ENCODE data around the gene DEFB116. TPM values are rescaled to one million over a fixed set of nuclear protein-coding genes. Genes with fewer than 3 reads are reported as not detected.

DEFB116 gene
- total and polyA plus RNA-seq, 2 donors (not counting 1 experiment from before 2014, with no cell fraction given), result not detected

DNA sequence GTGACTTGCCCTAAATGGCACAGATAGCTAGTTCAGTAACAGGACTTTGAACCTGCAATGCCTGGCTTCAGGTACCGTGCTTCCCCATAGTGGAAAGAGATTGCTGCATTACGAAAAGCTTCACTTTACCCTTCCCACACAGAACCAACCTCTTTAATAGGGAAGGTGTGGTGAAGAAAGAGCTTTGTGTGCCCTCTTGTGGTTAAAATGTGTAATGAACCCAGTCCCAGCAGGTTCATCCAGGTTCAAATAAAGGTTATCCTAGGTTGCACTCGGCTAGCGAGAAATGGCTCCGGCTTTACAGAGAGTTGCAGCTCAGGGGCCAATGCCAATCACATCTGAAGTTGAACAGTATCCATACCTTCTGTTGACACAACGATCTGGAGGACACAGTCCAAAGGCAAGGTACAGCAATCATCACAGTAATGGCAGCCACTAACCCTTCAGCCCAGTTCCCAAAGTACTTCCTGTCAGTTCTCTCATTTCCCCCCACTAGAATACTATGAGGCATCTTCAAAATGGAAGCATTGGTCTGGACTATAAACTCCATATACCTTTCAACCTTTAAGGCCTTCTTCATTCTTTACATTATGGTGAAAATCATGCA lies 48.0 kb downstream of the DEFB116 start:
- H3K27ac Mint-ChIP-seq, result no peak overlapping the region
- peaks cover under 1% of the 10 kb centered on the region for H3K9me3 Mint-ChIP-seq (ENCODE audit: insufficient read depth)
- H3K4me2 ChIP-seq (replicated peaks; ENCODE audit: low read depth, low read length, poor library complexity, severe bottlenecking), result no peak overlapping the region
- no peaks in the 10 kb centered on the region for H3K4me1 ChIP-seq (ENCODE audit: control insufficient read depth in 2 of 2, insufficient read depth in 2 of 2, low read length in 2 of 2)
- 68% methylated on average over 4 of the region's 6 CpGs for WGBS (ENCODE audit: insufficient coverage)
- no peak overlapping the region for H3K27ac ChIP-seq (ENCODE audit: low read length in 2 of 2)
- H4K20me1 ChIP-seq (ENCODE audit: control insufficient read depth, insufficient read depth, low read length, poor library complexity, severe bottlenecking), result no peaks in the 10 kb centered on the region
- no peak overlapping the region for H3K9ac ChIP-seq (ENCODE audit: low read length)
- intact Hi-C loops (cut with micrococcal nuclease), result no loop called here
- H3K27me3 Mint-ChIP-seq, result no peaks in the 10 kb centered on the region
- CTCF ChIA-PET, result no interaction called here
- POLR2A ChIA-PET, result no interaction called here
- ATAC-seq (ENCODE audit: low read depth) (no peak), DNase-seq (no peak)
- no peak overlapping the region for H2AFZ ChIP-seq (ENCODE audit: insufficient read depth, low read depth, low read length, poor library complexity, severe bottlenecking)
- no peaks in the 10 kb centered on the region for H3K4me1 Mint-ChIP-seq
- H3K9me3 ChIP-seq (ENCODE audit: control extremely low read depth in 1 of 3, control insufficient read depth in 2 of 3, insufficient read depth in 1 of 3, low read length in 2 of 3), result no peaks in the 10 kb centered on the region
- H3K79me2 ChIP-seq (ENCODE audit: control insufficient read depth, insufficient read depth, low read length), result no peaks in the 10 kb centered on the region
- TF ChIP-seq, protein P1, sequence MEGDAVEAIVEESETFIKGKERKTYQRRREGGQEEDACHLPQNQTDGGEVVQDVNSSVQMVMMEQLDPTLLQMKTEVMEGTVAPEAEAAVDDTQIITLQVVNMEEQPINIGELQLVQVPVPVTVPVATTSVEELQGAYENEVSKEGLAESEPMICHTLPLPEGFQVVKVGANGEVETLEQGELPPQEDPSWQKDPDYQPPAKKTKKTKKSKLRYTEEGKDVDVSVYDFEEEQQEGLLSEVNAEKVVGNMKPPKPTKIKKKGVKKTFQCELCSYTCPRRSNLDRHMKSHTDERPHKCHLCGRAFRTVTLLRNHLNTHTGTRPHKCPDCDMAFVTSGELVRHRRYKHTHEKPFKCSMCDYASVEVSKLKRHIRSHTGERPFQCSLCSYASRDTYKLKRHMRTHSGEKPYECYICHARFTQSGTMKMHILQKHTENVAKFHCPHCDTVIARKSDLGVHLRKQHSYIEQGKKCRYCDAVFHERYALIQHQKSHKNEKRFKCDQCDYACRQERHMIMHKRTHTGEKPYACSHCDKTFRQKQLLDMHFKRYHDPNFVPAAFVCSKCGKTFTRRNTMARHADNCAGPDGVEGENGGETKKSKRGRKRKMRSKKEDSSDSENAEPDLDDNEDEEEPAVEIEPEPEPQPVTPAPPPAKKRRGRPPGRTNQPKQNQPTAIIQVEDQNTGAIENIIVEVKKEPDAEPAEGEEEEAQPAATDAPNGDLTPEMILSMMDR (IDR thresholded peaks at IDR 0.05), result no peak
- no peak for TF ChIP-seq EZH2 (IDR thresholded peaks at IDR 0.05; ENCODE audit: borderline replicate concordance, insufficient read depth, low read depth, low read length, poor library complexity, severe bottlenecking)
- H3K4me3 ChIP-seq (ENCODE audit: control extremely low read depth in 1 of 5, extremely low read depth in 1 of 5, insufficient read depth in 1 of 5, low read depth in 2 of 5, low read length in 4 of 5), result no peak overlapping the region
- no peaks in the 10 kb centered on the region for H3K36me3 ChIP-seq (replicated peaks in 1 of 2; ENCODE audit: control extremely low read depth in 1 of 2, control insufficient read depth in 1 of 2, extremely low read depth in 1 of 2, insufficient read depth in 2 of 2, low read length in 1 of 2)
- no peak overlapping the region for H3K4me3 Mint-ChIP-seq
- no peaks in the 10 kb centered on the region for H3K27me3 ChIP-seq (replicated peaks in 1 of 4; ENCODE audit: control extremely low read depth in 1 of 4, control insufficient read depth in 3 of 4, insufficient read depth in 4 of 4, low read length in 3 of 4)

DNA sequence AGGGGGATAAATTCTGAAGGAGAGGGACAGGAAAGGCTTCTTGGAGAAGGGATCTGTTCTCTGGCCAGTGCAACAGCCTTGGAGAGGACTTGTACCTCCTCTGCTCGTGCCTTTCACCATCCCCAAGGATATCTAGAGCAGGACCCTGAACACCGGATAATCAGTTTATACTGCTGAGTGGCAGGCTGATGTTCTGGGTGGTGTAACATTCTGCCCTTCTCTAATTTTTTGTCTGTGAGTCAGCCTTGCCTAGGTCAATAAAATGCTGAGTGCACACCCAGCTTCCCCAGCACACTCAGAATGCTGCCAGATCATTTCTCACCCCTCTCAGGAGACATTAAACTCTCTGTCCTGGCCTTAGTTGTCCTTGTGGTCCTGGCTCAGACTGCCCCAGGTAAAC lies 51.0 kb downstream of the DEFB116 start, which contains the start of gene DEFB115:
Gene DEFB115 (plus strand): TSS at position 301 of the 400 bp plus-strand sequence. CDS start 0 bp downstream, at position 301.
- no peaks in the 10 kb centered on the region for H3K4me1 Mint-ChIP-seq
- no peaks in the 10 kb centered on the region for H4K20me1 ChIP-seq (ENCODE audit: control insufficient read depth, insufficient read depth, low read length, poor library complexity, severe bottlenecking)
- no peak within 1 kb of the TSS for H3K4me3 ChIP-seq (ENCODE audit: control extremely low read depth in 1 of 5, extremely low read depth in 1 of 5, insufficient read depth in 1 of 5, low read depth in 2 of 5, low read length in 4 of 5)
- H3K27ac Mint-ChIP-seq, result no peak within 1 kb of the TSS
- H3K27ac ChIP-seq (ENCODE audit: low read length in 2 of 2), result no peak within 1 kb of the TSS
- CTCF ChIA-PET, result no interaction called here
- no peak for ATAC-seq (ENCODE audit: low read depth)
- H3K4me2 ChIP-seq (replicated peaks; ENCODE audit: low read depth, low read length, poor library complexity, severe bottlenecking), result no peak within 1 kb of the TSS
- no peaks in the 10 kb centered on the region for H3K79me2 ChIP-seq (ENCODE audit: control insufficient read depth, insufficient read depth, low read length)
- no peaks in the 10 kb centered on the region for H3K36me3 ChIP-seq (replicated peaks in 1 of 2; ENCODE audit: control extremely low read depth in 1 of 2, control insufficient read depth in 1 of 2, extremely low read depth in 1 of 2, insufficient read depth in 2 of 2, low read length in 1 of 2)
- no peak for TF ChIP-seq EZH2 (IDR thresholded peaks at IDR 0.05; ENCODE audit: borderline replicate concordance, insufficient read depth, low read depth, low read length, poor library complexity, severe bottlenecking)
- TF ChIP-seq, protein P1 (IDR thresholded peaks at IDR 0.05), result no peak
- WGBS (ENCODE audit: insufficient coverage), result no CpG with 5 or more reads among the region's 2 CpGs
- H2AFZ ChIP-seq (ENCODE audit: insufficient read depth, low read depth, low read length, poor library complexity, severe bottlenecking), result no peak within 1 kb of the TSS
- no peaks in the 10 kb centered on the region for H3K27me3 ChIP-seq (replicated peaks in 1 of 4; ENCODE audit: control extremely low read depth in 1 of 4, control insufficient read depth in 3 of 4, insufficient read depth in 4 of 4, low read length in 3 of 4)
- no peak for DNase-seq
- peaks cover 6% of the 10 kb centered on the region for H3K9me3 Mint-ChIP-seq (ENCODE audit: insufficient read depth)
- intact Hi-C loops (cut with micrococcal nuclease), result no loop called here
- H3K9me3 ChIP-seq (ENCODE audit: control extremely low read depth in 1 of 3, control insufficient read depth in 2 of 3, insufficient read depth in 1 of 3, low read length in 2 of 3), result no peaks in the 10 kb centered on the region
- H3K27me3 Mint-ChIP-seq, result no peaks in the 10 kb centered on the region
- POLR2A ChIA-PET, result no interaction called here
- H3K4me1 ChIP-seq (ENCODE audit: control insufficient read depth in 2 of 2, insufficient read depth in 2 of 2, low read length in 2 of 2), result no peaks in the 10 kb centered on the region
- H3K9ac ChIP-seq (ENCODE audit: low read length), result no peak within 1 kb of the TSS
- H3K4me3 Mint-ChIP-seq, result no peak within 1 kb of the TSS

Measured in B cell (primary cell).